T-helper 2 cell (primary cell): ENCODE measurements around the gene SPHKAP.
"Not testable (repeated sequence)": the region's sequence is repeated elsewhere in the genome, so short reads cannot be mapped to it uniquely, and the experiment has no call there.

Source experiments
- DNase-seq, 5 experiments: peaks; one replicate each; pipeline versions ENCODE4 v3.0.0 to v3.0.0-alpha.2; 2012 to 2022

SPHKAP gene

DNA sequence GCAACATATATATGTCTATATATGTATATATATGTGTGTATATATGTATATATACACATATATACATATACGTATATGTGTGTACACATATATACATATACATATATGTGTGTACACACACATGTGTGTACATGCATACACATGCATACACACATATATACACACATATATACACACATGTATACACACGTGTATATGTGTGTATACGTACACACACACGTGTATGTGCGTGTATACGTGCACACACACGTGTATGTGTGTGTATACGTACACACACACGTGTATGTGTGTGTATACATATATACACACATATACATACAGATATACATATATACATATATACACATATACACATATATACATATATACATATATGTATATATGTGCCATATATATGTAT lies 89.4 kb downstream of the SPHKAP start:
- no peak for DNase-seq

DNA sequence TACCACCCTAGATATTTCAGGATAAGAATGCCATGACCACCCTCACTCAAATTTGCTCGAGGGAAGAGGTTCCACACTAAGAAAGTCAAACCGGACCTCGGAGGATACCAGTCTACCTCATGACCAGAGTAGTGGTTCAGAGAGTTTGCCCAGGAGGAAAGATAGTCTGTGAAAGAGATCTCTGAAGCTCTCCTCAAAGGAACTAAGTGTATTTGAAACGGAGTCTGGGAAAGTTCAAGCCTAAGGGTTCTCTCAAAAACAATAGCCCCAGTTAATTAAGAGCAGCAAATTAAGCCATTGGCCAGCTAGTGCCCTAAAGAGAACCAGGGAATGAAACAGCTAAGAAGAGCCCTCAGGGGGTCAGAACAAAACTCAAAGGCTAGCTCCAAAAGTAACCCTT lies 94.9 kb downstream of the SPHKAP start:
- DNase-seq = no peak

DNA sequence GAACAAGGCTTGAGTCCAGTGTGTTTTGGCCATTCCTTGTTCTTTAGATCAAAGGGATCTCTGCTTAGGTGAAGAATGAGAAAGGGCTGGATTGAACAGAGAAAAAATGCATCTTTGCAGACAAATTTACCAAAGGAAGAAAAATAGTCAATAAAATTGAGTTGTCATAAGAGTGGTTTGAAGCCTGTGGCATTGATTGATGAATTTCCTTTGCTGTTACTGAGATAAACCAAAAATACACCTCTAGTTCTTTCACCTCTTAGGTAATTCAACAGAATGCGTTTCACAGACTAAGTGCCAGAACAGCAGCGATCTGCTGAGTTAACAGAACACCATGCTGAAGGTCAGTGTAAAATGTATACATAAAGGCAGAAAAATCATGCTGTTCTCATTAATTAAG lies 96.8 kb downstream of the SPHKAP start:
- DNase-seq = no peak

DNA sequence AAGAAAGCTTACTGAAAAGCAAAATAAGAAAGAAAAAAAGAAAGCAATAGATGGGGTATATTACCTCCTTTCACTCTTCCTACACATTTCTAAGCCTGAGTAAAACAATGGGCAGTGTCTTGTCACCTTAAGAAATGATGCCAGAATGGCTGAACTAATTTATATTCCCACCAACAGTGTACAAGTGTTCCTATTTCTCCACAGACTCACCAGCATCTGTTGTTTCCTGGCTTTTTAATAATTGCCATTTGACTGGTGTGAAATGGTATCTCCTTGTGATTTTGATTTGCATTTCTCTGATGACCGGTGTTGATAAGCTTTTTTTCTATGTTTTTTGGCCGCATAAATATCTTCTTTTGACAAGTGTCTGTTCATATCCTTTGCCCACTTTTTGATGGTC lies 98.4 kb downstream of the SPHKAP start:
- DNase-seq = no peak

DNA sequence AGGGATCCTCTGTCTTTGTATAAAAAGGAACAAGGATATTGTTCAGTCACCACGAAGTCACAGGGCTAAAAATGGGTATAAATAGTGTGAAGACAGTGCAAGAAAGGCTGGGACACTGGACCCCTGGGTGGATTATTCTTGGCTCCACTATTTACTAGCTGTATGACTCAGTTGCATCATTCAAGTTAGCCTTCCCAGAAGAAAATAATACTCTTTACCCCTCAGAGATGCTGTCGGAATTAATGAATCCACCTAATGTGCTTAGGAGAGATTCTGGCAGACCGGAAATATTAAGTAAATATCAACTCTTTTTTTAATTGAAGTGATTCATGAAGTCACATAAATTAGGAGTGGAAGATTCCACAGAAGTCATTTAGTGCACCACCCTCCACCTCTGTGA lies 98.9 kb downstream of the SPHKAP start:
- no peak for DNase-seq

DNA sequence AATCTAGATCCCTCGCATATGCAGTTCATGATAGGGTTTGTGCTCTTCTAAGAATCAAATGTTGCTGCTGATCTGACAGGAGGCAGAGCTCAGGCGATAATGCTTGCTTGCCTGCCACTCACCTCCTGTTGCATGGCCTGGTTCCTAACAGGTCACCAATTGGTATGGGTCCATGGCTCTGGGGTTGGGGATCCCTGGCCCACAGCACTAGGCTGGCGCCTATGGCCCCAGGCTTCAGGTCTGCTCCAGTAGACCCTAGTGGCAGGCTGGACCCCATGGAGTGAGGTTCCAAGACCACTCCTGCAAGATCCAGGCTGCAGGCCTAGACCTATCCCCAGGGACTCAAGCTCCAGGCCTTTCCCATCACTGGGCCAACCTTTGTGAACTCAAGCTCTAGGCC lies 102.3 kb downstream of the SPHKAP start:
- no peak for DNase-seq

DNA sequence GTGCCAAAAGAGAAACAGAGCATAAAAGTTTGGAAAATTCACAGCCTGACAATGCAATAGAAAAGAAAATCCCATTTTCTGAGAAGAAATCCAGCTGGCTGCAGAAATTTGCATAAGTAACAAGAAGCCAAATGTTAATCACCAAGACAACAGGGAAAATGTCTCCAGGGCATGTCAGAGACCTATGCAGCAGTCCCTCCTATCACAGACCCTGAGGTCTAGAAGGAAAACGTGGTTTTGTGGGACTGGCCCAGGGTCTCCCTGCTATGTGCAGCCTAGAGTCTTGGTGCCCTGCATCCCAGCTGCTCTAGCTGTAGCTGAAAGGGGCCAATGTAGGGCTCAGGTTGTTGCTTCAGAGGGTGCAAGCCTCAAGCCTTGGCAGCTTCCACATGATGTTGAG lies 104.8 kb downstream of the SPHKAP start:
- not testable (repeated sequence) for DNase-seq

DNA sequence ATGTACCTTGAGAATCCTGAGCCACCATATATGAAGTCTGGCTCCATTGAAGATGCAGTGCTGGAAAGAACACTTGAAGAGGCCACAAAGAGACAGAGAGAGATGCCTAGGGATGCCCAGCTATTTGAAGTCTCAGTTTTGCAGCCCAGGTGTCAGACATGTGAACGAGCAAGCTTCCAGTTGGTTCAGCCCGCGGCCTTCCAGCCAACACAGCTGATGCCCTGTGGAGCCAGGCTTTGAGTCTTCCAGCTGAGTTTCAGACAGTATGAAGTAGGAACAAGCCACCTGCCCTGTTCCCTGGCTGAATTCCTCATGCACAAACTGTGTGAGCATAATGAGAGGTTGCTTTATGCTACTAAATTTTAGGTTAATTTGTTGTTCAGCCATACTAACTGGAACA lies 108.8 kb downstream of the SPHKAP start:
- DNase-seq = no peak

DNA sequence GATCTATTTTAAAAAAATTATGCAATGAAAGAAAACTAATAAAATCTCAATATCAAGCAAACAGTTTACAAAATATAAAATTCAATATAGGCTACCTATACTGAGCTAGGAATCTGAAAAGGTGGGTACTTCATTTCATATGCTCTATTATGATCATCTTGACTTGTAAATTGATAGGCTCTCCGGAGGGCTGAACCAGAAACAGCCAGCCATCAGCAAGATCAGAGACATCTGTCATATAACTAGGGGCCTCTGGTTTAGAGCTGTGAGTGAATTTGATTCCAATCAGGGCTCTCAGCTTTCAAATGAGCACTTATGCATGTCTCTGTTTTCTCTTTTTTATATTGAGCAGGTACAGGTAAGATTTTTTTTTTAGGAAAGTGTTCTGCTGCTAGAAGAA lies 114.2 kb downstream of the SPHKAP start:
- no peak for DNase-seq

DNA sequence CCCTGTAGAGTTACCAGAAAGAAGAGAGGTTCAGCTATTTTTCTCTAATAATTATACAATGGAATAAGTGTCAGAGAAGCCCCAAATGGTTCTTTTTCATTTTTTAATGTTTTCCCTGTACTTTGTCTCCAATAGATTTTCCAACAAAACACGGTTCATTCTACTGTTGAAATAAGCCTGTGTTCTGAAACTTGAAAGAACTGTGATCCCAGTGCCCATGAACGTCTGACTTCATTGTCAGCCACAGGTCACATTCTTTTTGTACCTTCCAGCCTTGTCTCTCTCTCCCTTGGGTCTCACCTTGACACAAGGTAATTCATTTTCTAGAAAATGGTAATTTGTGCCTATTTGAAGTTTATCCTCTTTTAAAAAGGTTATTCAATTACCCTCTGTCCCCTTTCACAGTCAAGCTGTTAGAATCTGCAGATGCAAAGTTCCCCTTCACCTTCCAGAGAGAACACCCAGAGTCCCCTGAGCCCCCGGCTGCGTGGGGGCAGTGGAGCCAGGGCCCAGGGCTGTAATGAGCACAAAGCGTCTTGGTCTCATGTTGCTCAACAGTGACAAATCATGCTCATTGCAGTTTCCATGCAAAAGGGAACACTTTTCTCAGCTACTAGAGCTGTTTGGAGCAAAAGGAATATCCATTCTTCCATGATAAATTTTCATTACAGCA lies 115.2 kb downstream of the SPHKAP start:
- DNase-seq = no peak

DNA sequence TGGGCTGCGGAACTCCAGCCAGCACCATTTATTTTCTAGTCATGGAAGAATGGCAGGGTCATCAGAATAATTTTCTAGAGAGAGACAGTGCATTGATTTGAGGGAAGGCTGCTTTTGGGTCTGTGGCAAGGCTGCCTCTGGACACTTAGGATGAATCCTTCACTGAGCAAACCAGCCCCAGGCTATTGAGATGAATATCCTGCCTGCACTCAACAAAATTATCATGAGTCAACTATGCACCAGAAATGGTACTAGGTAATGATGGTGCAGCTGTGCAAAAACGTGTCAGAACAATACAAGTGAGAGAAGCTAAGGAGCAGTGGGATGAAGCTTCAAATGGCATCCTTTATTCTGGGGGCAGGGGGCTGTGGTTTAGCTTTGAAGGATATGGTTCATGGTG lies 115.8 kb downstream of the SPHKAP start:
- no peak for DNase-seq

DNA sequence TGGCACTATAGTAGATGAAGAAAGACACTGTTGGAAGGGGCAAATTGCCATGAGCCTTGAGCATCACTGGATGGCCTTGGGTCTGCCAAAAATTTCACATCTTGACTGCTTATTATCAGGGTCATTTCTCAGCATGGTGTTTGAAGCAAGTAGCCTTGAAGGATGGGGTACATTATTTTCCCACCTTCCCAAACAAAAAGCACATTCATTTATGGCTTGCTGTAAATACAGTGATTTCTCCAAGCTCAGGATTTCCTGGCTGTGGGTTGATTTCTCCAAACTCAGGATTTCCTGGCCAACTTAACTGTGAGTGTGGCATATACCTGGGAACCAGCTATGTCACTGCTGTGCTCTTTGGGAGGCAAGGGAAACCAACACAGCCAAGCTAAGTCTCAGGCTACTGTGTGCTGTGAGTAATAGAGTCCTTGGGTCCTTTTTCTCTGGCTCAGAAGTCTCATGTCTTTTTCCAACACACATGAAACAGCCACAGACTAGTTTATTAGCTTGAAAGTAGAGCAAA lies 116.6 kb downstream of the SPHKAP start:
- DNase-seq = no peak

DNA sequence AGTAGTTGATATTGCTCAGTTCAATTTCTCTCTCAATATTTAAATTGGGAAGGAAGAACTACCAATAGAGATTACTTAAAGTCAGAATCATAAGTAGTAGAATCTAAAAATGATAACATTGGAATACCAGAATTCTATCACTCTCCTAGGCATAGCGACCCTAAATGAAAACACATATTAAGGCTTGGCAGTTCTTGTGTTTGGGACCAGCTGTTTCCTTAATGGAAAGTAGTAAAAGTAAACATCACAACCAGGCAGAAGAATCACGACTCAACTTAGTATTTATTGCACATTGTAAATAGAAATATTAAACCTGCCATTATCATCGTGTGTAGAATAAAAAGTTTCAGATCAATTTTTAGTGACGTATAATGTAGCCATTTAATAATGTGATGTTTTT lies 117.5 kb downstream of the SPHKAP start:
- no peak for DNase-seq

DNA sequence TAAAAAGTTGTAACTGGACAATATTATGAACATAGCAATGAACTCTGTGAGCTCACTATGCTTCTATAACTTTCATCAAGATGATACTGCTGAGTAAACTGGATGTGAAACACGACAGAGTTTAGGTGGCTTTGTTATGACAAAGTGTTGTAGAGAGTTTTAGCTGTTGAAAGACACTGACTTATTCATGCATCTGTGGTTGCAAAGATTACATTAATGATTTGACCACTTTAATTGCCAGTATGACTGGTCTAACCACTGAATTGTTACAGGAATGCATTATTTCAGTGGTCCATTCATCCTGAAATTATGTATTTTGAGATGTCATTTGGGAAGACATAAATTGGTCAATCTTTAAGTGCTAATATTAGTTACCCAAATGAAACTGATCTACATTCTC lies 117.9 kb downstream of the SPHKAP start:
- DNase-seq = no peak

DNA sequence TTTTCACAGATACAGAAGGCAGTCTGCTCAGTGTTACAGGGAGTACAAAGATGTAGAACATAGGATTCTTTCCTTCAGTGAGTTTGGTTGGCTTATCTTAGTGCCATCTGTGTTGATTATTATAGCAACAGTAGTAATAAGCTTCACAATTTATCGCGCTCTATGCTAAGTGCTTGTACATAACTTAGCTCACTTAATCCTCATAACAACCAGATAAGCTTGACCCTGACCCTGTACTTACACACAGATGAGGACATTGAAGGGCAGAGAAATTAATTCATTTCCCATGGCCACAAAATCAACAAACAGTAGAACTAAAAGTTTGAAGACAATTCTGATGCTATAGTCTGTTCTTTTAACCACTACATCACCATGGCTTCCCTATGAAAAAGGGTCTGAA lies 121.8 kb downstream of the SPHKAP start:
- DNase-seq = no peak

DNA sequence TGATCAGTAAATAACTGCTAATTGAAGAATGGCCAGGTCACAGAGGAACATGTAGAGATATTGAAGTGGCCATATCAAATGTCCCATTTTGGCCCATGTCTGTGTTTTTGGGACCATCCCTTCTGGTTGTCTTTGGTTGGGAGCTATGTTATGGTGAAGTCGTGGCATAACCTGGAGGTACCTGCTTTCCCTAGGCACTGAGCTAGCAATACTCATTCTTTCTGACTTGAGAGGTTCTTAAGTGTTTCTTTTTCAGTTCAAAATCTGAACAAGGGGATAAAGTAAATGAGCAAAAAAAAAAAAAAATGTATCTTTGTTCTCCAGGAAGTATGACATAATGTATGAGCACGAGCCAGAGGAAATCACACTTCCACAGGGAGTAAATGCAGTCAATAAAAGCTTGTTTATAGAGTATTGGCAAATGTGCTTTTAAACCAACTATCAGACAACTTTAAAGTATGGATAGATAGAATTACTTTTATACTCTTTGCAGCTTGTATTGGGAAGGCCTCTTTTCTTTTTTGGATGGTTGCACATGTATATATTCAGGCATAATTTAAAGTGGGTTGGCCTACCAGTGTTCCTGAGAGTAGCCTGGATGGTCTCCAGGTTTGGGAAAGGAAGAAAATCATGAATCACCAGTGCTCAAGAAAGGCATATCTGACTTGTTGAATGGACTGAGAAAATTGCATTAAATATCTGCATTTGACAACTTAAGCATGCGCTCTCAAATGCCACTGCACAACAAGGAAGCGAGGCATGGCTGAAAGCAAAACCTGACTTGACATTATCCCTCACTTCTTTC lies 125.0 kb downstream of the SPHKAP start:
- DNase-seq = no peak

DNA sequence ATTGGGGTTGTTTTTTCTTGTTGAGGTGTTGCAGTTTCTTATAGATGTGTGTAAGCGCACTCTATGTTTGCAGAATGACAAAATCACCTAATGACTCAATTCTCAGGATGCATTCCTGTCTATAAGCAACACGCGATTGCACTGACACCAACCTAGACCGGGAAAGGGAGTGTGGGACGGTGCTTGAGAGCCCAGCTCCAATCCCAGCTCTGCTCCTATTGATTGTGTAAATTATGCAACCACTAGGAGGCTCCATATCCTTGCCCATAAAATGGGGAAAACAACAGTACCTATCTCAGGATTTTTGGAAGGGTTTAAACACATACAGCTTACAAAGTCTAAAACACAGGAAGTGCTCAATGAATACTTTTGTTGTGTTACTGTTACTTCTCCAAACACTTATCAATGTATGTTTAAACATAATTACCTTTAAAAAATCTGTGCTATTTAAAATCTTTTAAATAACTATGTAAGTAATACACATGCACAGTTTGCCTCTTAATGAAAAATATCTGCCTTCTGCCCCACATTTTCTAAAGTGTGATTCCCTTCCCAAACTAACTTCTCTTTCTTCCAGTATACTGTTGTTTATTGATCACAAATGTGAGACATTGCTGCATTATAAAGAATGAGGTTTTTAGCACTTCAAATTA lies 132.5 kb downstream of the SPHKAP start:
- peak in 1 of 5 experiments; percentile 4 for DNase-seq

DNA sequence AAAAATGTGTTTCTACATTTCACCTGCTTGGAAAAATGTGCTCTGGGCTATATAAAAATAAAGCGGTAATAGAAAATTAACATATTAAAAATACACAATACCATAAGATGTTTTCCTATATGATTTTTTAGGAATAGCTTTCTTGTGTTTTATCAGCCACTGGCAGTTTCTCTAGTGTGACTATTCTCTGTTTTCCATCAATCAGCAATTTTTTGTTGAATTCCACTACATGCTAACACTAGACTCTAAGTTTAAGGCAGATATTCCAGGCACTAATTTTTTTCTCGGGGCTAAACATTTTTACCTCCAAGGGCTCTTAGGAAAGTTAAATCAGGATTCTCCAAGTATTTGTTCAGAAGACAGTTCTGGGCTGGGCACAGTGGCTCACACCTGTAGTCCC lies 140.5 kb downstream of the SPHKAP start:
- no peak for DNase-seq

DNA sequence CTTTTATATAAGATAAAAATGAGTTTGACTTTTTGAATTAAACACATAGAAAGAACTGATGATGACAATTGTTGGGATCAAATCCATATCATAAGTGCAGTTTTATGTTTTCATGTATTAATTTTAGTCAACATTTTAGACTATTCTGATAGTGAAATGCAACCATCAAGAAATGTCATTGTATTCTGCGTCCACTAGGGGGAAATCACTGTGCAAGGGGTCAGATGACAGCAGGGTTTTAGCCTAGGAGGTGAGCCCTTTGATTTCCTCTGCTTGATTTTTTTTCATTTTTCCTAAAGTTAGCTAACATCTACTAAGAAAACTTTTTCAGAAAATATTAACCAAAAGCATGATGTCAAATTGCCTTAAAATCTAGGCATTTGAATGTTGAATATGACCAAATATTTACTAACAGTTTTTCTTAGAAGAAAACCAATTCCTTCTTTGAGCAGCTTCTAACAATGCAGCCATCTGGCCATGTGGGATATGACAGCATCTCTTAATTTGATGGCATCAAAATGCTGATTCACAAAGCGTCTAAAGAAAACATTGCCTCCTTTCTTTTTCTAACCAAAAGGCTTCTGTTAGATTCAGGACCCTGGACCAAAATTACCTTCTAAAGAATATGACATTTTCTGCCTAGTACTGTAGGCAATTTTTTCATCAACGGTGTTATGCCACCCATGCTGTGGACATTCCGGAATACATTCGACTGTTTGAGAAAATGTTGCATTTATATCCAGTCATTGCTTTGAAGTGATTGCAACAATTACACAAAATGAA lies 141.5 kb downstream of the SPHKAP start:
- peak in 1 of 5 experiments; percentile 5 for DNase-seq

DNA sequence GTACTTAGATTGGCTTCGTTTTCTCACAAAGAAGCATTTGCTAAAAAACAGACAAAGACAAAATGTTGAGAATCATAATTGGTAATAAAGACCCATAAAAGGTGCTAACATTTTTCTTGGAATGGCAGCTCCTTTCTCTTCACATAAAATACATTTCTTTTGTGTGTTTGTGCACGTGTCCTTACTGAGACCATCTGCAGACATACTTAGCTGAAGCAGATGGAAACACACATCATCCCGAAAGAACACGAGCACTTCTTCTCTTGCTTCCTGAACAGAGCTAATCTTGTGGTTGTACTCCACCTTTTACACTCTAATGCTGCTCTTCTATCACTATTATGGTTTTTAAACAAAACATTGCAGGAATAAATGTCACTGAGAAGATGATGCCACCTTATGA lies 142.5 kb downstream of the SPHKAP start:
- no peak for DNase-seq

DNA sequence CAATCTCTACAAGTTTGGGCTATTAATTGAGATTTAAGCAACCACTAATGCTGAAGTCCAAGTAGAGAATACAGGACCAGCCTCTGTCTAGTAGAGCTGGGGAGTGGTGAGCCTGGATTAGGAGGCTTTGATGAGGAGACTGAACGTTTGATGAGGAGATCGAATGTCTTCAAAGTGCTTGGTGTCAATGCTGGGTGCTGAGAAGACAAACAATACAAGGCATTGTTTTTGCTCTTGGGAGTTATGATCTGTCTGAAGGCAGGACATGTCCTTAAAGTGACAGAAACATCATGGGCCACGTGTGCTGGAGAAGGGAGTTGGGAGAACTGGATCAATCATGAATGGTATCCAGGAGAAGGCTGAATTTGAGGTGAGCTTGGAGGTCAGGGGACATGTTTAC lies 143.6 kb downstream of the SPHKAP start:
- DNase-seq = no peak

DNA sequence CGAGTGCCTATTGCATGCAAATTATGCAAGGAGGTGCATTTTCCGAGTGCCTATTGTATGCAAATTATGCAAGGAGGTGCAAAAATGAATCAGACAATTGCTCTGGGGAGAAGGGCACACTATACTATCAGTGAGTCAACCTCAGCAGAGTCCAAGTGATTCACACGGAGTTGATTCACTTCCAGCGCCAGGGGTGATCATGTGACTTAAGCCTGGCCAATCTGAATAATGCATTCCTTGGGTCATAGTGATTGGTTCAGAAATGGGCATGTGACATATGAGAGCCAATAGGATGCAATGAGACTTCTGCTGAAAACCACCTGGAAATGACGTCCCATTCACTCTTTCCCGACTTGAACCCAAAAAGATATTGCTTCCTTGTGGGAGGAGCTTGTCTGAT lies 157.9 kb downstream of the SPHKAP start:
- DNase-seq = no peak

DNA sequence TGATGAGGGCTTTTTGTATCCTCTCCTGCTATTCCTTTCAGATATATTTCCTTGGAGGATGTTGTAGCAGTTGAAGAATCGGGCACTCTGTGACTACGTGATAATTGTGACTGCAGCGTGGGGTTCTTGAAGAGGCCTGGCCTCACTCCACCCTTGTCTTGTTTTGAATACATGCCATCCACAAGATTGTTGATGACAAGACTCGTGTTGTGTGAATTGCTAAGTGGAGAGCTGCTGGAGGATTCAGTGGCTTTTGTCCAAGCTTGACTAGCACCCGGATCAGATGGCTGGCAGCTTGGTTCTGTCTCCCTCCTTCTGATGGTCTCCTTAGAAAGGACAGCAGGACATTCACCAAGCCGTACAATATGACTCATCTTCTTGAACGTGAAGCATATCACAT lies 163.2 kb downstream of the SPHKAP start:
- DNase-seq = no peak
